Panc1 (cell line): ENCODE data around the gene MX1.

Experiments used
- CTCF ChIP-seq: fragments of 450-650 bp; IDR thresholded peaks from 2 replicates; pipeline ENCODE4 v1.5.1; 2017; ENCODE audit warnings: mild to moderate bottlenecking
- POLR2AphosphoS5 ChIP-seq: IDR thresholded peaks from 2 replicates; pipeline ENCODE4 v1.6.1; 2012; ENCODE audit warnings: mild to moderate bottlenecking, low read depth, low read length, moderate library complexity

GRCh38 chr21:41506005-41506594 lies 80.1 kb downstream of the MX1 start:
- TF ChIP-seq CTCF: no peak
- no peak for TF ChIP-seq POLR2AphosphoS5
